PC-9 (cell line): Measurements from ENCODE around the gene ZBTB7C. TPM values are rescaled to one million over a fixed set of nuclear protein-coding genes. Genes with fewer than 3 reads are reported as not detected.

Experiments used
- BruUV-seq: library from RNA; stranded (reverse); fragments of 400-500 nt; replicated peaks from 2 replicates; lab custom pipeline; 2021; lab: Mats Ljungman, UMichigan
- CTCF ChIA-PET: fragments of 300-600 bp; sonication (Branson Sonifier 250); formaldehyde crosslinking; loops from one replicate; lab custom pipeline; 2022; ENCODE audit warnings: antibody characterized with exemption; lab: Charles Lee
- POLR2A ChIA-PET: fragments of 300-600 bp; sonication (Branson Sonifier 250); formaldehyde crosslinking; loops from one replicate; lab custom pipeline; 2022; ENCODE audit warnings: antibody characterized with exemption; ENCODE audit not compliant: unreplicated experiment; lab: Charles Lee
- DNase-seq, 2 experiments: peaks; one replicate each; pipeline versions ENCODE4 v3.0.0 to v3.0.0-alpha.2; 2015 to 2022; ENCODE audit warnings: mixed read lengths in 1 of 2
- H2AFZ ChIP-seq: fragments of 200-600 bp; sonication (generic); 2 replicates; pipeline ENCODE4 v1.8.1; 2017; ENCODE audit warnings: antibody characterized with exemption
- H3F3A ChIP-seq: fragments of 200-600 bp; sonication (generic); 2 replicates; pipeline ENCODE4 v1.8.1; 2017; ENCODE audit warnings: antibody characterized with exemption, mild to moderate bottlenecking, low read depth; ENCODE audit not compliant: insufficient read depth
- H3K27ac ChIP-seq: fragments of 200-600 bp; sonication (generic); 2 replicates; pipeline ENCODE4 v1.6.1; 2016; ENCODE audit warnings: mixed run types
- H3K27me3 ChIP-seq: fragments of 200-600 bp; sonication (generic); 2 replicates; pipeline ENCODE4 v1.6.1; 2016; ENCODE audit warnings: low read depth, mixed run types; ENCODE audit not compliant: insufficient read depth
- H3K36me3 ChIP-seq: fragments of 200-600 bp; sonication (generic); 2 replicates; pipeline ENCODE4 v1.6.1; 2016; ENCODE audit warnings: low read depth, mixed run types
- H3K4me1 ChIP-seq: fragments of 200-600 bp; sonication (generic); replicated peaks from 2 replicates; pipeline ENCODE4 v1.6.1; 2016; ENCODE audit warnings: mixed run types; ENCODE audit not compliant: insufficient read depth
- H3K4me2 ChIP-seq: fragments of 200-600 bp; sonication (generic); 2 replicates; pipeline ENCODE4 v1.6.1; 2017; ENCODE audit warnings: mixed run types
- H3K4me3 ChIP-seq: fragments of 200-600 bp; sonication (generic); 2 replicates; pipeline ENCODE4 v1.6.1; 2016; ENCODE audit warnings: mixed run types
- H3K79me2 ChIP-seq: fragments of 200-600 bp; sonication (generic); 2 replicates; pipeline ENCODE4 v1.6.1; 2017; ENCODE audit warnings: low read depth, mixed run types
- H3K9me2 ChIP-seq: fragments of 200-600 bp; sonication (generic); 2 replicates; pipeline ENCODE4 v1.8.1; 2017; ENCODE audit warnings: mild to moderate bottlenecking; ENCODE audit not compliant: insufficient read depth
- H3K9me3 ChIP-seq: fragments of 200-600 bp; sonication (generic); 2 replicates; pipeline ENCODE4 v1.8.1; 2016; ENCODE audit warnings: low read depth; ENCODE audit not compliant: insufficient read depth
- H4K20me1 ChIP-seq: fragments of 200-600 bp; sonication (generic); 2 replicates; pipeline ENCODE4 v1.8.1; 2017; ENCODE audit not compliant: insufficient read depth
- CTCF ChIP-seq: fragments of 200-600 bp; sonication (generic); conservative IDR thresholded peaks from 2 replicates; pipeline ENCODE4 v1.6.1; 2017; ENCODE audit warnings: mixed run types, antibody characterized with exemption, mild to moderate bottlenecking, moderate library complexity
- EZH2 ChIP-seq: fragments of 200-600 bp; sonication (generic); IDR thresholded peaks from 2 replicates; pipeline ENCODE4 v1.8.0; 2017; ENCODE audit warnings: antibody characterized with exemption, low read depth
- intact Hi-C: fragments of 100-400 bp; cut with micrococcal nuclease; formaldehyde crosslinking; loops from one replicate; pipeline ENCODE4 v1.10.0; 2022; ENCODE audit not compliant: unreplicated experiment
- total RNA-seq: library from RNA; stranded (reverse); gene quantifications from 2 replicates; pipeline ENCODE4 v1.2.3, GENCODE V29; 2021

The ZBTB7C gene
- total RNA-seq, 1 experiment from 2014 or later = not detected

- H3K4me3 ChIP-seq = no peak overlapping the region
- H4K20me1 ChIP-seq = no peaks in the 10 kb centered on the region
- H3K4me2 ChIP-seq = no peak overlapping the region
- no peak overlapping the region for H3K27ac ChIP-seq
- no peaks in the 10 kb centered on the region for H3K79me2 ChIP-seq
- H3K9me3 ChIP-seq = no peaks in the 10 kb centered on the region
- no peaks in the 10 kb centered on the region for H3K9me2 ChIP-seq
- BruUV-seq = no TSS peak
- ChIA-PET POLR2A (no interaction called here), CTCF (no interaction called here)
- intact Hi-C loops = no loop called here
- TF ChIP-seq CTCF (no peak), EZH2 (no peak)
- H2AFZ ChIP-seq = no peak overlapping the region
- 0 out of 2 replicates have a peak, but pooled peaks cover 15% of the 10 kb centered on the region for H3K27me3 ChIP-seq
- no peak for DNase-seq
- H3F3A ChIP-seq = no peaks in the 10 kb centered on the region
- no peaks in the 10 kb centered on the region for H3K36me3 ChIP-seq
- H3K4me1 ChIP-seq = no peaks in the 10 kb centered on the region
Measured at GRCh38 chr18:48042431-48042830, 366.8 kb downstream of the ZBTB7C start.

- no peaks in the 10 kb centered on the region for H3K79me2 ChIP-seq
- CTCF ChIA-PET = no interaction called here
- no peaks in the 10 kb centered on the region for H3K9me2 ChIP-seq
Measured at GRCh38 chr18:48040457-48041110, 368.6 kb downstream of the ZBTB7C start.

GRCh38 chr18:48039769-48040215, 369.4 kb downstream of the ZBTB7C start:
- ChIA-PET CTCF (no interaction called here), POLR2A (no interaction called here)
- H3K9me2 ChIP-seq = no peaks in the 10 kb centered on the region
- H3F3A ChIP-seq = no peaks in the 10 kb centered on the region
- no peak for DNase-seq
- no peak overlapping the region for H3K4me3 ChIP-seq
- no TSS peak for BruUV-seq
- 0 out of 2 replicates have a peak, but pooled peaks cover 8% of the 10 kb centered on the region for H3K27me3 ChIP-seq
- H3K9me3 ChIP-seq = no peaks in the 10 kb centered on the region
- no peaks in the 10 kb centered on the region for H4K20me1 ChIP-seq
- no peaks in the 10 kb centered on the region for H3K36me3 ChIP-seq
- no peaks in the 10 kb centered on the region; the same call in 1 of the 2 replicates for H3K4me1 ChIP-seq
- no peak overlapping the region for H3K27ac ChIP-seq
- intact Hi-C loops = loop anchor here (10.0 kb wide), 1 partner anchor 1405 kb away; no protein-coding TSS in a partner anchor
- no peaks in the 10 kb centered on the region for H3K79me2 ChIP-seq
- H2AFZ ChIP-seq = no peak overlapping the region
- H3K4me2 ChIP-seq = no peak overlapping the region
- TF ChIP-seq EZH2 = no peak
- no peak for TF ChIP-seq CTCF

More at GRCh38 chr18:48040457-48041110, 368.6 kb downstream of the ZBTB7C start:
- Histone ChIP-seq H3K4me3 (no peak overlapping the region), H3K9me3 (no peaks in the 10 kb centered on the region), H3K36me3 (no peaks in the 10 kb centered on the region), H3K4me1 (no peaks in the 10 kb centered on the region; the same call in 1 of the 2 replicates), H3K27ac (no peak overlapping the region), H3F3A (no peaks in the 10 kb centered on the region), H3K27me3 (0 out of 2 replicates have a peak, but pooled peaks cover 8% of the 10 kb centered on the region), H3K4me2 (no peak overlapping the region), H4K20me1 (no peaks in the 10 kb centered on the region), H2AFZ (no peak overlapping the region)
- intact Hi-C loops = no loop called here
- no peak for DNase-seq
- BruUV-seq = no TSS peak
- no peak for TF ChIP-seq EZH2
- POLR2A ChIA-PET = no interaction called here
